Sigmoid colon (tissue), 4 donors: ENCODE measurements around the gene TUFM.
"Not testable (repeated sequence)": the region's sequence is repeated elsewhere in the genome, so short reads cannot be mapped to it uniquely, and the experiment has no call there.

Experiments
- CTCF ChIP-seq, 4 experiments: fragments of 450-650 bp in 3 of 4; fragments of 200-600 bp in 1 of 4; IDR thresholded peaks; one replicate each; pipeline ENCODE4 v1.5.1; 2016 to 2019; ENCODE audit warnings: antibody characterized with exemption in 4 of 4, mild to moderate bottlenecking in 3 of 4, moderate library complexity in 2 of 4
- POLR2AphosphoS5 ChIP-seq, 4 donors: sonication (generic); formaldehyde crosslinking; IDR thresholded peaks; one replicate each; pipeline ENCODE4 v1.6.1; 2017; ENCODE audit warnings: antibody characterized with exemption in 4 of 4

DNA sequence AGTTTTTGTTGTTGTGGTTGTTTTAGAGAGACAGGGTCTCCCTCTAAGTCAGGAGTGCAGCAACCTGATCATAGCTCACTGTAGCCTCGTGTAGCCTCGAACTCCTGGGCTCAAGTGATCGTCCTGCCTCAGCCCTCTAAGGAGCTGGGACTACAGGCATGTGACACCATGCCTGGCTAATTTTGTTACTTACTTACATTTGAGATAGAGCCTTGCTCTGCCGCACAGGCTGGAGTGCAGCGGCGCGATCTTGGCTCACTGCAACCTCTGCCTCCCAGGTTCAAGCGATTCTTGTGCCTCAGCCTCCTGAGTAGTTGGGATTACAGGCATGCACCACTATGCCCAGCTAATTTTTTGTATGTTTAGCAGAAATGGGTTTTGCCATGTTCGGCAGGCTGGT is 21.5 kb upstream of the TUFM start:
- TF ChIP-seq CTCF, POLR2AphosphoS5 (IDR thresholded peaks at IDR 0.05): not testable (repeated sequence)
